GM12874 (cell line): Measurements from ENCODE around the gene PATE4.

Experiments used
- CTCF ChIP-seq: IDR thresholded peaks from 2 replicates; pipeline ENCODE4 v1.5.1; 2011; ENCODE audit warnings: low read depth, mild to moderate bottlenecking, control low read depth, low read length, moderate library complexity; ENCODE audit not compliant: insufficient read depth

The PATE4 gene

GRCh38 chr11:125873881-125874555 is 40.9 kb downstream of the PATE4 start:
- TF ChIP-seq CTCF, result no peak

GRCh38 chr11:125874556-125875124 is 41.5 kb downstream of the PATE4 start:
- peak; percentile 71 for TF ChIP-seq CTCF

- no peak for TF ChIP-seq CTCF
Measured at GRCh38 chr11:125881291-125881690, 48.2 kb downstream of the PATE4 start.

- TF ChIP-seq CTCF, result no peak
Measured at GRCh38 chr11:125883375-125883774, 50.3 kb downstream of the PATE4 start.

- TF ChIP-seq CTCF, result no peak
Measured at GRCh38 chr11:125886997-125887372, 53.9 kb downstream of the PATE4 start.

- 0 out of 2 replicates have a peak, but pooled peaks have one; percentile 23 for TF ChIP-seq CTCF
Measured at GRCh38 chr11:125887373-125888324, 54.5 kb downstream of the PATE4 start, which contains the start of gene HYLS1. Gene HYLS1 (plus strand): TSS chr11:125887668. CDS start chr11:125899369, 11,701 bp downstream.
